Activated naive CD8-positive, alpha-beta T cell treated with anti-CD3 and anti-CD28 coated beads, Interleukin-2, amount 50 U/mL, for 16 hours (primary cell): ENCODE measurements around the gene PARP16.
"Not testable (repeated sequence)": the region's sequence is repeated elsewhere in the genome, so short reads cannot be mapped to it uniquely, and the experiment has no call there.

Experiments
- DNase-seq: peaks from one replicate; pipeline ENCODE4 v3.0.0-alpha.2; 2020; ENCODE audit warnings: low read depth, low spot score

The PARP16 gene

GRCh38 chr15:65233696-65234095, 53.0 kb downstream of the PARP16 start:
- no peak for DNase-seq

- DNase-seq = no peak
These were observed 54.2 kb downstream of the PARP16 start for GRCh38 chr15:65232520-65232919.

GRCh38 chr15:65231306-65231705, 55.4 kb downstream of the PARP16 start:
- no peak for DNase-seq

GRCh38 chr15:65226901-65227300, 59.8 kb downstream of the PARP16 start:
- DNase-seq = not testable (repeated sequence)

GRCh38 chr15:65226221-65226620, 60.5 kb downstream of the PARP16 start:
- no peak for DNase-seq

- DNase-seq = no peak
These were observed 62.7 kb downstream of the PARP16 start for GRCh38 chr15:65223996-65224395.

- DNase-seq = no peak
These were observed 63.8 kb downstream of the PARP16 start for GRCh38 chr15:65222891-65223290.

- DNase-seq = no peak
These were observed 65.0 kb downstream of the PARP16 start for GRCh38 chr15:65221697-65222096.

- no peak for DNase-seq
These were observed 67.5 kb downstream of the PARP16 start for GRCh38 chr15:65219137-65219536.

GRCh38 chr15:65217526-65218482, 68.9 kb downstream of the PARP16 start:
- DNase-seq = no peak

- no peak for DNase-seq
These were observed 71.2 kb downstream of the PARP16 start for GRCh38 chr15:65215496-65215895.

- no peak for DNase-seq
These were observed 72.7 kb downstream of the PARP16 start for GRCh38 chr15:65214010-65214409.

GRCh38 chr15:65213241-65213640, 73.4 kb downstream of the PARP16 start:
- no peak for DNase-seq

- DNase-seq = no peak
These were observed 74.6 kb downstream of the PARP16 start for GRCh38 chr15:65212097-65212496.

GRCh38 chr15:65211482-65211982, 75.2 kb downstream of the PARP16 start:
- DNase-seq = no peak

- DNase-seq = no peak
These were observed 75.8 kb downstream of the PARP16 start, which contains the start of gene CILP for GRCh38 chr15:65210770-65211481. Gene CILP, minus strand, starts transcription at chr15:65211473. Its CDS starts 1,718 bp downstream, at chr15:65209755.

GRCh38 chr15:65209701-65210643, 76.7 kb downstream of the PARP16 start:
- DNase-seq = no peak

- DNase-seq = no peak
These were observed 78.0 kb downstream of the PARP16 start for GRCh38 chr15:65208647-65209046.
